HG03457 (cell line): ENCODE measurements around the gene ACTL10.
"Not testable (repeated sequence)": the region's sequence is repeated elsewhere in the genome, so short reads cannot be mapped to it uniquely, and the experiment has no call there.

Experiments
- ATAC-seq: cut with Tn5 transposase; IDR thresholded peaks from one replicate; pipeline ENCODE4 v1.9.1; 2021; ENCODE audit warnings: moderate number of reproducible peaks; ENCODE audit not compliant: unreplicated experiment

ACTL10 gene

DNA sequence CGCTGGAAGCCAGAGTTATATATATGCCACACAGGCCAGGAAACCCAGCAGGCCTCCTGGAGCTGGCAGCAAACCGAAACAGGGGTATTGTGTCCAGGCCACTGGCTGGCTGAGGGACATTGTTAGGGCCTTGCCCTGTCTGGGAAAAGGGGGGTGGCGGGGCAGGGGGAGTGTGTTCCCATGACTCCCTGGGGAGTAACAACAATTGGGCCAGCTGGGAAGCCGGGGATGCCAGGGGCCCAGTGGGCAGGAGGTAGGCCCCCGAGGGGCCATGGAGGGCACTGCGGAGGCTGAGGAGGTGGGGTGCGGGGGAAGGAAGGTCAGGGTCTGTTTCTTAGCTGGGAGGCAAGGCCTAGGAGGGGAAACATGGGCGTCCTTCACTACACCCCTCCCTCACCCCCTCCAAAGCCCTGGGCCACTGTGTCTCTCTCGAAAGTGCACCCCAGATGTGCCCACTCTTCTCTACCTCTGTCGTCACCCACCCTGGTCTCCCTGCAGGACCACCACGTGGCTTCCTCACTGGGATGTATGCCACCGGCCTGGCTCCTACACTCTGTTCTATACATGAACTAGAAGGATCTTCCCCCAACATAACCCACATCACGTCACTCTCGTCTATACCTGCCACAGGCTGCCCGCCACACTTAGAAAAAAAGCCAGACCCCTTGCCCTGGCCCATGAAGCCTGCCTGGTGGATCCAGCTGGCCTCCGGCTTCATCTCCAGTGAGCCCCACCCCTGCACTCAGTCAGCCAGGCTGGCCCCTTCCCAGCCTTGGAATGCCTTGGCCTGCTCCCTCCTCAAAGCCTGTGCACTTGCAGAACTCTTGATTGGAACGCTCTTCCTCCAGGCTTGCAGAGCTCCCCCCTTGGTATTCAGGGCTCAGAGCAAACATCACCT lies 27.2 kb downstream of the ACTL10 start:
- ATAC-seq: no peak

DNA sequence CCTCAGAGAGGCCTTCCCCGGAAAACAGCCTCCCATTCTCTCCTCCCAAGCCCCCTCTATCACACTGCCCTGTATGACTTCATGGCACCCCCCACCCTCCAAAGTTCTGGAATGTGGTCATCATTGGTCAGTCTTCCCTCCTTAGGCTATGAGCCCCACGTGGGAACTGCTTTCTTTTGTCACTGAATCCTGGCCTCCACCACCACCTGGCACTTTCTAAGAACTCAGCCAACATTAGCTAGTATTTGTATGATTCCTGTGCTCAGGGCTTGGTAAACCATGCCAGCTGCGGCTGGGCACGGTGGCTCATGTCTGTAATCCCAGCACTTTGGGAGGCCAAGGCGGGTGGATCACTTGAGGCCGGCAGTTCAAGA lies 27.9 kb downstream of the ACTL10 start:
- no peak for ATAC-seq

DNA sequence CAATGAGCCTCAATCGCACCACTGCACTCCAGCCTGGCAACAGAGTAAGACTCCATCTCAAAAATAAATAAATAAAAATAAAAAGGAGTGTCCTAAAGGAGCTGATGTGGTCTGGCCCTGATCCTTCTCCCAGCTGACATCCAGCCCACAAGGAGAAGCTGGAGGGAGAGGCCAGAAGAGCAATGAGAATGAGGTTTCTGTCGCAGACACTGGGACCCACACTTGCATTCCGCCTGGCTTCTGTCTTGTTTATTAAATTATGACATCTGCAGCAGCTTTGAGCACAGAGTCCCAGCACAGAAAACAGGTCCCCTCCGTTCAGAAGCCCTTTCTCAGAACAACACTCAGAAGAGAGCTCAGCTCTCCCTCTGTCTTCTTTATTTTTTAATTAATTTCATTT lies 29.7 kb downstream of the ACTL10 start:
- no peak for ATAC-seq

GRCh38 chr20:33697129-33697528 lies 30.4 kb downstream of the ACTL10 start:
- no peak for ATAC-seq

GRCh38 chr20:33698966-33699365 lies 32.2 kb downstream of the ACTL10 start:
- ATAC-seq: not testable (repeated sequence)

GRCh38 chr20:33700696-33701441 lies 34.1 kb downstream of the ACTL10 start:
- ATAC-seq: not testable (repeated sequence)

- ATAC-seq: no peak
These were observed 35.1 kb downstream of the ACTL10 start for GRCh38 chr20:33701629-33702450.

- ATAC-seq: no peak
These were observed 36.1 kb downstream of the ACTL10 start for GRCh38 chr20:33702861-33703260.

- no peak for ATAC-seq
These were observed 36.9 kb downstream of the ACTL10 start for GRCh38 chr20:33703498-33704137.

GRCh38 chr20:33704197-33704924 lies 37.6 kb downstream of the ACTL10 start:
- ATAC-seq: no peak

DNA sequence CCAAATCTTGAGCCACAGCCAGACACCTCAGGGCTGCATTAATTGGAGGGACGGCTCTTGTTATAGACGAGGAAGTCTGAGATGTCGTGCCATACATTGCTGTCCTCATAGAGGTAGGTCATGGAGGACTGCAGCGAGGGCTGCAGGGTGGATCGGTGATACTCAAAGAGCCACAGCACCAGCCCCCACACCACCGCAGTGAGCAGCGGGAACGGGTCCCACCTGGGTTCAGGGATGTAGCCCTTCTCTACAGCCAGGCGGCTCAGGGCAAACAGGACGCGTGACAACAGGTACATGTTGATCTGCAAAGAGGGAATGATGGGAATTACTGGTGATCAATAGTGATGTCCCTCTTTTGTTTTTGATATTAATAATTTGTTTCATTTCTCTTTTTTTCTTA lies 40.9 kb downstream of the ACTL10 start:
- no peak for ATAC-seq

- no peak for ATAC-seq
These were observed 42.7 kb downstream of the ACTL10 start for GRCh38 chr20:33709398-33709797.

GRCh38 chr20:33709905-33710541 lies 43.3 kb downstream of the ACTL10 start:
- no peak for ATAC-seq

- ATAC-seq: no peak
These were observed 44.1 kb downstream of the ACTL10 start for GRCh38 chr20:33710681-33711445.

DNA sequence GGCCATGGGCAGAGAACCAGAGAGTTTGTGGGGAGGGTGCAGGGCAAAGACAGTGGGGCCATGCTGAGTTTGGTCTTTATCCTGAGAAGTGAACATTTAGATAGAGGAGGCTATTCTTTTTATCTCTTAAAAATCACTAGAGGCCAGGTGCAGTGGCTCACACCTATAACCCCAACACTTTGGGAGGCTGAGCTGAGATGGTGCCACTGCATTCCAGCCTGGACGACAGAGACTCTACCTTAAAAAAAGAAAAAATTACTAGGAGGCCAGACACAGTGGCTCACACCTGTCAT lies 44.6 kb downstream of the ACTL10 start:
- no peak for ATAC-seq

GRCh38 chr20:33713865-33714367 lies 47.2 kb downstream of the ACTL10 start:
- no peak for ATAC-seq

GRCh38 chr20:33716498-33716897 lies 49.8 kb downstream of the ACTL10 start:
- no peak for ATAC-seq
